ENCODE data around the gene DCTPP1. TPM values are rescaled to one million over a fixed set of nuclear protein-coding genes. Genes with fewer than 3 reads are reported as not detected.
A peak's percentile ranks its signal among the peaks of the same experiment; 100 is the strongest.

Gene DCTPP1
- total RNA-seq, 2 donors from 2014 or later, result 80.9 to 153 TPM

DNA sequence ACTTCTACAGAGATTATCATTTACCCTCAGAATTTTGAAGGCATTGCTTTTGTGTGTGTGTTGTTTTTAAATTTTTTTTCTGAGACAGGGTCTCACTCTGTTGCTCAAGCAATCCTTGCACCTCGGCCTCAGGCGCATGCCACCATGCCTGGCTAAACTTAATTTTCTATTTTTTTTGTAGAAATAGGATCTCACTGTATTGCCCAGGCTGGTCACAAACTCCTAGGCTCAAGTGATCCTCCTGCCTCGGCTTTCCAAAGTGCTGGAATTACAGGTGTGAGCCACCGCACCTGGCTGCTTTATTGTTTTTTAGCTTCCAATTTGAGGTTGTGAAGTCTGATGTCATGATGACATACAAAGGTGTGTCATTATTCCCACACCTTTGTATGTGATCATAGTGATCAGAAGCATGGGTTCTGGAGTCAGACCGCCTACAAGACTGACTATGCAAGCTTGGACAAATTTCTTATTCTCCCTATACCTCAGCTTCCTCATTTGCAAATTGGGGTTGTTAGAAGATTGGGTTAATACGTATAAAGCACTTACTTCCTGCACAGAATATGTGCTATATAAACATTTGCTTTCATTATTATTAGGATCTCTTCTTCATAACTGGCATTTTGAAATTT lies 10.0 kb upstream of the DCTPP1 start:
- Histone ChIP-seq H3K36me3 (no peaks in the 10 kb centered on the region), H3K4me3 (no peak overlapping the region), H3K4me1 (peaks cover 9% of the 10 kb centered on the region), H3K9ac (ENCODE audit: low read depth in 2 of 2, low read length in 2 of 2) (no peak overlapping the region), H3K9me3 (no peaks in the 10 kb centered on the region), H3K27ac (no peak overlapping the region), H3K27me3 (no peaks in the 10 kb centered on the region)
- DNase-seq, result no peak
- intact Hi-C loops (cut with DNase I), result loop anchor here (10.0 kb wide), 1 partner anchor 185 kb away; no protein-coding TSS in a partner anchor
- TF ChIP-seq, protein P1, sequence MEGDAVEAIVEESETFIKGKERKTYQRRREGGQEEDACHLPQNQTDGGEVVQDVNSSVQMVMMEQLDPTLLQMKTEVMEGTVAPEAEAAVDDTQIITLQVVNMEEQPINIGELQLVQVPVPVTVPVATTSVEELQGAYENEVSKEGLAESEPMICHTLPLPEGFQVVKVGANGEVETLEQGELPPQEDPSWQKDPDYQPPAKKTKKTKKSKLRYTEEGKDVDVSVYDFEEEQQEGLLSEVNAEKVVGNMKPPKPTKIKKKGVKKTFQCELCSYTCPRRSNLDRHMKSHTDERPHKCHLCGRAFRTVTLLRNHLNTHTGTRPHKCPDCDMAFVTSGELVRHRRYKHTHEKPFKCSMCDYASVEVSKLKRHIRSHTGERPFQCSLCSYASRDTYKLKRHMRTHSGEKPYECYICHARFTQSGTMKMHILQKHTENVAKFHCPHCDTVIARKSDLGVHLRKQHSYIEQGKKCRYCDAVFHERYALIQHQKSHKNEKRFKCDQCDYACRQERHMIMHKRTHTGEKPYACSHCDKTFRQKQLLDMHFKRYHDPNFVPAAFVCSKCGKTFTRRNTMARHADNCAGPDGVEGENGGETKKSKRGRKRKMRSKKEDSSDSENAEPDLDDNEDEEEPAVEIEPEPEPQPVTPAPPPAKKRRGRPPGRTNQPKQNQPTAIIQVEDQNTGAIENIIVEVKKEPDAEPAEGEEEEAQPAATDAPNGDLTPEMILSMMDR (IDR thresholded peaks at IDR 0.05), result no peak

DNA sequence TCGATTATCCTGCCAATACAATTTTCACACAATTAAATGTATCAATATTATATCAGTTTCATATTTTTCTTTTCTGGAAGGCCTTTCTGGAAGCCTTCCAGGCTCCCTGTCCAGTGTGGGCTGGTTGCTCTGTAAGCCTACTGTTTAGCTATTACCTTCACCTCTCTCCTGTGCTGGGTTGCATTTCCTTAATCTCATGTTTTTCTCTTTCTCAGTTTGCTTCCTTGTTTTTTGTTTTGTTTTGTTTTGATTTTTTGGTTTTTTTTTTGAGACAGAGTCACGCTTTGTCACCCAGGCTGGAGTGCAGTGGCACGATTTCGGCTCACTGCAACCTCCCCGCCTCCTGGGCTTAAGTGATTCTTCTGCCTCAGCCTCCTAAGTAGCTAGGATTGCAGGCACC lies 9.0 kb upstream of the DCTPP1 start:
- Histone ChIP-seq H3K9ac (ENCODE audit: low read depth in 2 of 2, low read length in 2 of 2) (no peak overlapping the region), H3K27ac (no peak overlapping the region), H3K27me3 (no peaks in the 10 kb centered on the region), H3K36me3 (no peaks in the 10 kb centered on the region), H3K4me1 (peaks cover 4% of the 10 kb centered on the region), H3K4me3 (no peak overlapping the region), H3K9me3 (no peaks in the 10 kb centered on the region)
- intact Hi-C loops (cut with DNase I), result loop anchor here (10.0 kb wide), 1 partner anchor 186 kb away; no protein-coding TSS in a partner anchor
- no peak for DNase-seq
- TF ChIP-seq, protein P1 (IDR thresholded peaks at IDR 0.05), result no peak

DNA sequence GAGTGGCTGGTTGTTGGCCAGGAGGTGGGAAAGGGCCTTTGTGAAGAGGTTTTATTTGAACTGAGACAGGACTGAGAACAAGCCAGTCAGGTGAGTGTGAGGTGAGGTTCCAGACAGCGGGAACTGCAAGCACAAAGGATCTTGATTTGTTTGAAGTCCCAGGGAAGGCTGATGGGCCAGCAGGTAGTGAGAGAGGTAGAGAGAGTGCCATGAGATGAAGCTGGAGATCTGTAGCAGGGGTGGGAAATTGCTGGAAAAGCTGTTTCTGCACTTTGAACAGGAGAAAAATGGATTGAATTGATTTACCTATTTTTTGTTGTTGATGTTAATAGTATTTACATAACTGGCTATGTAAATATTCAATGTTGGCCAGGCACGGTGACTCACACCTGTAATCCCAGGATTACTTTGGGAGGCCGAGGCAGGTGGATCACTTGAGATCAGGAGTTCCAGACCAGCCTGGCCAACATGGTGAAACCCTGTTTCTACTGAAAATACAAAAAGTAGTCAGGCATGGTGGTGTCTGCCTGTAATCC lies 7.7 kb upstream of the DCTPP1 start:
- Histone ChIP-seq H3K27ac (peak overlapping the region; percentile 17), H3K9me3 (no peaks in the 10 kb centered on the region), H3K27me3 (no peaks in the 10 kb centered on the region), H3K36me3 (no peaks in the 10 kb centered on the region), H3K4me1 (no peaks in the 10 kb centered on the region), H3K9ac (ENCODE audit: low read depth in 2 of 2, low read length in 2 of 2) (no peak overlapping the region), H3K4me3 (no peak overlapping the region)
- DNase-seq, result peak; percentile 43
- intact Hi-C loops (cut with DNase I), result loop anchor here (10.0 kb wide), 1 partner anchor 187 kb away; no protein-coding TSS in a partner anchor
- TF ChIP-seq, protein P1 (IDR thresholded peaks at IDR 0.05), result no peak

DNA sequence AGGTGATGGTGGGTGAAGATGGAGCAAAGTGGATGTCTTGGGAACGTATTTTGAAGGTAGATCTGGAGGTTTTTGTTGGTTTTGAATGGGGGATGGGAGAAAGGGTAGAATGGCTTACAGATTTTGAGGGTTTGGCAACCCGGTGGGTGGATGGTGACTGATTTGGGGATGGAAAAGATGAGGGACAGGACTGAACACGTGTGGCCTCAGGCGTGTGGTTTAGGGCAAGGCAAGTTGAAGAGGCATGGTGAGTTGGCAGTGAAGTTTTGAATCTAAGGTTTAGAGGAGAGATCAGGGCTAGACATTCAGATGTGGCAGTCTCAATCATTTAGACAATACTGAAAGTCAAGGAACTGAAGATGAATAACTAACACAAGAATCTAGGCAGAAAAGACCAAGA lies 5.0 kb upstream of the DCTPP1 start:
- intact Hi-C loops (cut with DNase I), result loop anchor here (10.0 kb wide), 1 partner anchor 190 kb away; no protein-coding TSS in a partner anchor
- H3K36me3 ChIP-seq, result no peaks in the 10 kb centered on the region
- H3K9ac ChIP-seq (ENCODE audit: low read depth in 2 of 2, low read length in 2 of 2), result no peak overlapping the region
- TF ChIP-seq, protein P1 (IDR thresholded peaks at IDR 0.05), result no peak
- no peaks in the 10 kb centered on the region for H3K9me3 ChIP-seq
- H3K4me1 ChIP-seq, result no peaks in the 10 kb centered on the region
- H3K27ac ChIP-seq, result no peak overlapping the region
- no peak overlapping the region for H3K4me3 ChIP-seq
- DNase-seq, result no peak
- no peaks in the 10 kb centered on the region for H3K27me3 ChIP-seq

DNA sequence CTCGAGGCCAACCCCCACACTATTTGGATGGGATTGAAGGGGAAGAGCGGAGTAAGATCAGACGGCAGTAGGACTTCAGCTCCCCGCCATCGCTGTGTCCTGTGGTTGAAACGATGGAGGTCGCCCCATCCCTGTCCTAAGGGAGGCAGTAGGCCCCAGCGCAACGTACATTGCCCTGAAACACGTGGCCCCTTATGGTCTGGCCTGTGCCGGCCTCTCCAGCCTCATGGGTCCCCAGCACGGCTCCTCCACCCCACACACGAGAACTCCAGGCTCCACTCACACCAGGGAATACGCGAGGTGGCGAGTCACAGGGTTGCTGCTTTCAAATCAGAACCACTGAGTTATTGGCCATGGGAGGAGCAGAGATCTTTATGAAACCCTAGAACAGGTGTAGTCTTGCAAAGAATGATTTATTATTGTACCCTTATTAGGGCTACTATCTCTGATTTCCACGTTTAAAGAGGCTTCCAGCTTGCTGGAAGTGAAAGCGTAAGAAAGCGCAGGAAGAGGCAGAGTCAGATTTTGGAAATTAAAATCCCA lies 669 bp upstream of the DCTPP1 start:
- no peaks in the 10 kb centered on the region for H3K36me3 ChIP-seq
- H3K4me1 ChIP-seq, result peaks cover 3% of the 10 kb centered on the region
- H3K9ac ChIP-seq (ENCODE audit: low read depth in 2 of 2, low read length in 2 of 2), result peak overlapping the region; percentile 20 to 91
- no peaks in the 10 kb centered on the region for H3K27me3 ChIP-seq
- peak overlapping the region; percentile 46 for H3K4me3 ChIP-seq
- H3K27ac ChIP-seq, result peak overlapping the region; percentile 77
- H3K9me3 ChIP-seq, result no peaks in the 10 kb centered on the region
- TF ChIP-seq, protein P1 (IDR thresholded peaks at IDR 0.05), result peak; percentile 13
- no peak for DNase-seq
- intact Hi-C loops (cut with DNase I), result loop anchor here (10.0 kb wide), 1 partner anchor 194 kb away; no protein-coding TSS in a partner anchor

All from colonic mucosa (tissue), 4 donors.